Ascending aorta (tissue), 2 donors: Measurements from ENCODE around the gene TTLL6. TPM values are rescaled to one million over a fixed set of nuclear protein-coding genes. Genes with fewer than 3 reads are reported as not detected.

Experiments
- DNase-seq, 2 donors: peaks; one replicate each; pipeline ENCODE4 v3.0.0-alpha.2; 2019; ENCODE audit warnings: low spot score in 2 of 2
- H3K27ac ChIP-seq, 2 donors: fragments of 200-600 bp; sonication (generic); one replicate each; pipeline ENCODE4 v1.5.1; 2016 to 2017; ENCODE audit warnings: mild to moderate bottlenecking in 1 of 2
- H3K27me3 ChIP-seq: fragments of 200-600 bp; sonication (generic); one replicate; pipeline ENCODE4 v1.5.1; 2017
- H3K36me3 ChIP-seq, 2 donors: fragments of 200-600 bp; sonication (generic); one replicate each; pipeline ENCODE4 v1.5.1; 2016
- H3K4me1 ChIP-seq, 2 donors: fragments of 200-600 bp; sonication (generic); one replicate each; pipeline ENCODE4 v1.5.1; 2016 to 2017; ENCODE audit warnings: mild to moderate bottlenecking in 1 of 2
- H3K4me3 ChIP-seq, 2 donors: fragments of 200-600 bp; sonication (generic); one replicate each; pipeline ENCODE4 v1.5.1; 2016 to 2017; ENCODE audit warnings: mild to moderate bottlenecking in 1 of 2
- H3K9me3 ChIP-seq, 2 donors: fragments of 200-600 bp; sonication (generic); one replicate each; pipeline ENCODE4 v1.5.1; 2016
- intact Hi-C: fragments of 100-400 bp; cut with DNase I; formaldehyde crosslinking; loops from one replicate; pipeline ENCODE4 v1.15.1; 2023
- total RNA-seq: library from RNA; depleted of rRNA; stranded (reverse); fragments of >200 nt; gene quantifications from one replicate; pipeline ENCODE4 v1.1.0, GENCODE V29; 2016
- TF ChIP-seq, protein P1 (sequence below), 3 experiments: fragments of 200-600 bp in 2 of 3; fragments of 450-650 bp in 1 of 3; sonication (generic) in 2 of 3; IDR thresholded peaks; one replicate each; pipeline ENCODE4 v1.5.1; 2016 to 2019; ENCODE audit warnings: antibody characterized with exemption in 3 of 3, mild to moderate bottlenecking in 1 of 3, moderate library complexity in 1 of 3

The TTLL6 gene
- total RNA-seq, 1 donor from 2014 or later, result not detected

DNA sequence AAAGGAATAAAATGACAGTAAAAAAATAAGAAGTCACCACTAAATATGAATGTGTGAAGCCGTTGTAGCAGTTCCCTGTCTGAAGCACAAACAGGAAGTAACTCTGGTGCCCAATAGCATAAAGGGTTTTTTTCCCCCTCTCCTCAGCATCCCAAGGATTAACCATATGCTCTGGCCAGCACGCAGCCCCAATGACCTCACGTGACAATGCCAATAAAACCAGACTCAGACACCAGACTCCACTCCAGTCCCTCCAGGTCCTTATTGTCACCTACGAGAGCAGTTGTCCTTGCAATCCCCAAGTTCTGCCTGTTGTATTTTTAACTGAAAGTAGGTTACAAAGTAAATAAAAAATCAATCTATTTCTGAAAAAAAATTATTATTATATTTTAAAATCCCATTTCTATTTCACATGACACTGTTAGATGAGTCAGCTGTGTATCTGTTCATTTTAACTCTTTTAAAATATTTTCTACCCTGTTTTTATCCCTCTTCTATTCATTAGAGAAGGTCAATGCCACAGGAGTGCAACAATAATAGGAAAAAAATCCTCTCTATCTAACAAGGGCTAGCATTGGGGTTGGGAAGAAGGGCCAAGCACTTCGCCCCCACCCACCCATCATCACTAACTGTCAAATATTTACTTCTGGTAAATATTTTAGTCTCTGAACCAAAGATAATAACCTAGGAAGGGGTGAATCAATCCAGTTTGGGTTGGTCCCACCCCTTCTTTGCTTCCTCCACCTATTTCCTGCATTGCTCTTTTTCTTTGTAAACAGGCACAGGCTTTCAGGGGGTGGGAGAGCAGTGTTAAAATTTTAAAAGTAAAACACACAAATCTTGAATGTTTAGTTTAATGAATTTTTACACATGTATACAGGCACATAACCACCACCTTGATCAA is 101.3 kb downstream of the TTLL6 start:
- Histone ChIP-seq H3K27ac (no peak overlapping the region), H3K9me3 (no peaks in the 10 kb centered on the region), H3K4me1 (no peaks in the 10 kb centered on the region), H3K36me3 (no peaks in the 10 kb centered on the region), H3K4me3 (no peak overlapping the region), H3K27me3 (peaks cover 20% of the 10 kb centered on the region)
- no peak for DNase-seq
- intact Hi-C loops, result no loop called here
- TF ChIP-seq, protein P1, sequence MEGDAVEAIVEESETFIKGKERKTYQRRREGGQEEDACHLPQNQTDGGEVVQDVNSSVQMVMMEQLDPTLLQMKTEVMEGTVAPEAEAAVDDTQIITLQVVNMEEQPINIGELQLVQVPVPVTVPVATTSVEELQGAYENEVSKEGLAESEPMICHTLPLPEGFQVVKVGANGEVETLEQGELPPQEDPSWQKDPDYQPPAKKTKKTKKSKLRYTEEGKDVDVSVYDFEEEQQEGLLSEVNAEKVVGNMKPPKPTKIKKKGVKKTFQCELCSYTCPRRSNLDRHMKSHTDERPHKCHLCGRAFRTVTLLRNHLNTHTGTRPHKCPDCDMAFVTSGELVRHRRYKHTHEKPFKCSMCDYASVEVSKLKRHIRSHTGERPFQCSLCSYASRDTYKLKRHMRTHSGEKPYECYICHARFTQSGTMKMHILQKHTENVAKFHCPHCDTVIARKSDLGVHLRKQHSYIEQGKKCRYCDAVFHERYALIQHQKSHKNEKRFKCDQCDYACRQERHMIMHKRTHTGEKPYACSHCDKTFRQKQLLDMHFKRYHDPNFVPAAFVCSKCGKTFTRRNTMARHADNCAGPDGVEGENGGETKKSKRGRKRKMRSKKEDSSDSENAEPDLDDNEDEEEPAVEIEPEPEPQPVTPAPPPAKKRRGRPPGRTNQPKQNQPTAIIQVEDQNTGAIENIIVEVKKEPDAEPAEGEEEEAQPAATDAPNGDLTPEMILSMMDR (IDR thresholded peaks at IDR 0.05), result no peak

Other genes with a start within 250 kb of the TTLL6 start
- 20.4 TPM for gene HOXB4, start 238.9 kb downstream of the TTLL6 start, total RNA-seq
- gene HOXB3, start 227.0 kb downstream of the TTLL6 start, total RNA-seq, result 19.3 TPM
- gene HOXB5, start 223.4 kb downstream of the TTLL6 start, total RNA-seq, result 0.53 TPM
- gene HOXB6, start 212.2 kb downstream of the TTLL6 start, total RNA-seq, result 5.1 TPM
- 15.0 TPM for gene HOXB7, start 206.2 kb downstream of the TTLL6 start, total RNA-seq
- not detected for gene HOXB8, start 201.9 kb downstream of the TTLL6 start, total RNA-seq
- not detected for gene HOXB9, start 190.9 kb downstream of the TTLL6 start, total RNA-seq
- gene PRAC1, start 94.7 kb downstream of the TTLL6 start, total RNA-seq, result not detected
- gene PRAC2, start 94.0 kb downstream of the TTLL6 start, total RNA-seq, result not detected
- gene HOXB13, start 88.5 kb downstream of the TTLL6 start, total RNA-seq, result not detected
- 34.9 TPM for gene CALCOCO2, start 13.8 kb upstream of the TTLL6 start, total RNA-seq
- gene ATP5MC1, start 75.6 kb upstream of the TTLL6 start, total RNA-seq, result 173 TPM
- 68.8 TPM for gene UBE2Z, start 91.2 kb upstream of the TTLL6 start, total RNA-seq
- gene SNF8, start 127.6 kb upstream of the TTLL6 start, total RNA-seq, result 36.5 TPM
- not detected for gene GIP, start 151.4 kb upstream of the TTLL6 start, total RNA-seq
- not detected for gene IGF2BP1, start 180.2 kb upstream of the TTLL6 start, total RNA-seq